ENCODE measurements around the gene FGF5. TPM values are rescaled to one million over a fixed set of nuclear protein-coding genes. Genes with fewer than 3 reads are reported as not detected.

FGF5 gene
- total and polyA plus RNA-seq, 2 experiments from 2014 or later, result 15.5 to 59.9 TPM

GRCh38 chr4:80231180-80231579 is 35.3 kb upstream of the FGF5 start:
- H3K79me2 ChIP-seq (ENCODE audit: insufficient read depth), result no peaks in the 10 kb centered on the region
- no peak overlapping the region for H3K9ac ChIP-seq
- no peaks in the 10 kb centered on the region for H4K20me1 ChIP-seq (ENCODE audit: insufficient read depth)
- no peaks in the 10 kb centered on the region for H3K9me3 ChIP-seq (ENCODE audit: low read depth)
- H3K4me1 ChIP-seq (ENCODE audit: insufficient read depth), result peaks cover 28% of the 10 kb centered on the region
- TF ChIP-seq EZH2 (IDR thresholded peaks at IDR 0.05; ENCODE audit: insufficient read depth, poor library complexity, severe bottlenecking), result no peak
- TF ChIP-seq EZH2phosphoT487 (IDR thresholded peaks at IDR 0.05; ENCODE audit: insufficient read depth, low read depth), result no peak
- no peaks in the 10 kb centered on the region for H3K36me3 ChIP-seq (ENCODE audit: low read depth)
- H3F3A ChIP-seq (ENCODE audit: insufficient read depth), result peaks cover 14% of the 10 kb centered on the region
- 95 to 96% methylated on average over 5 of the region's 5 CpGs for WGBS, 2 experiments (ENCODE audit: low coverage in 1 of 2, low lambda C conversion rate in 2 of 2, missing lambda C conversion rate in 2 of 2)
- no peak for DNase-seq
- no peaks in the 10 kb centered on the region for H3K9me2 ChIP-seq (ENCODE audit: insufficient read depth)
- no peak overlapping the region for H3K27ac ChIP-seq
- no peaks in the 10 kb centered on the region for H3K27me3 ChIP-seq (replicated peaks; ENCODE audit: insufficient read depth)
- H2AFZ ChIP-seq, result 0 out of 2 replicates have a peak overlapping the region, but pooled peaks have one; percentile 7
- H3K4me2 ChIP-seq (ENCODE audit: unreplicated experiment), result no peak overlapping the region
- H3K4me3 ChIP-seq, result no peak overlapping the region
- in situ Hi-C loops (cut with MboI), result no loop called here

DNA sequence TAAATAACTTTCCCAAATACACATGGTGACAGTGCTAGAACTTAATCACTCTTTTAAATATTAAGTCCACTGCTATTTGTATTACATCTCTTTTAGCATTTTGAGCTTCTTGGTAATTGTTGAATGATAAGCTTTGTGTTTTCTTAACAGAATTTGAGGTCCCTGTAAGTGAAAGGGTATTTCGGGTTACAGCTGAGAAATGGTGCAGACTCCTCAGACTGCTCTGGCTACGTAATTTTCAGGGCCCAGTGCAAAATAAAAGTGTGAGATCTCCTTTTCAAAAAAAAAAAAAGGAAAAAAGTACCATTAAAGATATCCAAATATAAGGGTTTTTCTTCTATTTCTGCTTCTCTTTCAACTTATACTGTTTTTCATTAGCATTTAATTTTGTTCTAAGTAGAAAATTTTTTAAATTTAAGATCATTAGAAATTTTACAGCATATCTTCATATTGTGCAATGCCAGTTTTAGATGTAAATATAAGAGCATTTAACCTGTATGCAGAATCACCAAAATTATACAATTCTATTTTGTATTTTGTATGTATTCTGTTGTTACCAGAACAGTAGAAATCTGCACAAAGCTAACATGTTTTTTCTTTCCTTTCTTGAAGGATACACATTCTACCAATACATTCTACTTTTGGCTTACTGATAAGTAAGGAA is 33.6 kb upstream of the FGF5 start:
- H3K9me2 ChIP-seq (ENCODE audit: insufficient read depth), result no peaks in the 10 kb centered on the region
- no peak overlapping the region for H3K4me3 ChIP-seq
- H3K27ac ChIP-seq, result no peak overlapping the region
- H4K20me1 ChIP-seq (ENCODE audit: insufficient read depth), result no peaks in the 10 kb centered on the region
- no peak for DNase-seq
- no peaks in the 10 kb centered on the region for H3K27me3 ChIP-seq (replicated peaks; ENCODE audit: insufficient read depth)
- 98 to 99% methylated on average over 2 of the region's 2 CpGs for WGBS, 2 experiments (ENCODE audit: low coverage in 1 of 2, low lambda C conversion rate in 2 of 2, missing lambda C conversion rate in 2 of 2)
- no peaks in the 10 kb centered on the region for H3K79me2 ChIP-seq (ENCODE audit: insufficient read depth)
- H3F3A ChIP-seq (ENCODE audit: insufficient read depth), result peaks cover 29% of the 10 kb centered on the region
- H3K4me2 ChIP-seq (ENCODE audit: unreplicated experiment), result no peak overlapping the region
- H3K4me1 ChIP-seq (ENCODE audit: insufficient read depth), result peaks cover 40% of the 10 kb centered on the region
- in situ Hi-C loops (cut with MboI), result no loop called here
- no peak for TF ChIP-seq EZH2phosphoT487 (IDR thresholded peaks at IDR 0.05; ENCODE audit: insufficient read depth, low read depth)
- no peak for TF ChIP-seq EZH2 (IDR thresholded peaks at IDR 0.05; ENCODE audit: insufficient read depth, poor library complexity, severe bottlenecking)
- no peaks in the 10 kb centered on the region for H3K36me3 ChIP-seq (ENCODE audit: low read depth)
- H3K9me3 ChIP-seq (ENCODE audit: low read depth), result no peaks in the 10 kb centered on the region
- no peak overlapping the region for H3K9ac ChIP-seq
- H2AFZ ChIP-seq, result peak overlapping the region; percentile 33; the same call in 1 of the 2 replicates

DNA sequence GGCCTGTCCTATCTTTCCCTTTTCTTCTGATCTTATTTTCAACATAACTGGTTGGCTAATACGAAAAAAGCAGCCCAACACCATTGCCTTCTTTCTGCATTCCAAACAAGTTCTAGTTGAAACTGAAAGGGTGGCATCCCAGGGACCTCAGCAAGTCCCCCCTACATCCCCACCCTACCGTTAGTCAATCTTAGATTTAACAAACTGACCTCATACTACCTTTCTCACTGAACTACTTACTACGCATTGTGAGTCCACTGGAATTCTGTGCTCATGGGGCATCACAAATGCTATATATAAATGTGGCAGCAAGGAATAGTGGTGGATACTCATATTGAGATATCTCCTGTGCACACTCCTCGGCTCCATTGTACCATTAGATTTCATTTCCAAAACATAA is 33.1 kb upstream of the FGF5 start:
- Histone ChIP-seq H4K20me1 (ENCODE audit: insufficient read depth) (no peaks in the 10 kb centered on the region), H2AFZ (peak overlapping the region; percentile 33; the same call in 1 of the 2 replicates), H3K27ac (no peak overlapping the region), H3K9ac (no peak overlapping the region), H3K9me3 (ENCODE audit: low read depth) (no peaks in the 10 kb centered on the region), H3K9me2 (ENCODE audit: insufficient read depth) (no peaks in the 10 kb centered on the region), H3K4me2 (ENCODE audit: unreplicated experiment) (no peak overlapping the region), H3K4me3 (no peak overlapping the region), H3K4me1 (ENCODE audit: insufficient read depth) (peaks cover 43% of the 10 kb centered on the region), H3F3A (ENCODE audit: insufficient read depth) (peaks cover 33% of the 10 kb centered on the region), H3K36me3 (ENCODE audit: low read depth) (no peaks in the 10 kb centered on the region), H3K27me3 (replicated peaks; ENCODE audit: insufficient read depth) (no peaks in the 10 kb centered on the region), H3K79me2 (ENCODE audit: insufficient read depth) (no peaks in the 10 kb centered on the region)
- TF ChIP-seq EZH2 (IDR thresholded peaks at IDR 0.05; ENCODE audit: insufficient read depth, poor library complexity, severe bottlenecking), result no peak
- TF ChIP-seq EZH2phosphoT487 (IDR thresholded peaks at IDR 0.05; ENCODE audit: insufficient read depth, low read depth), result no peak
- DNase-seq, result no peak
- in situ Hi-C loops (cut with MboI), result no loop called here
- WGBS, 2 experiments (ENCODE audit: low coverage in 1 of 2, low lambda C conversion rate in 2 of 2, missing lambda C conversion rate in 2 of 2), result 95 to 96% methylated on average over 4 of the region's 4 CpGs

- peaks cover 64% of the 10 kb centered on the region for H3K4me1 ChIP-seq (ENCODE audit: insufficient read depth)
- in situ Hi-C loops (cut with MboI), result no loop called here
- TF ChIP-seq EZH2 (IDR thresholded peaks at IDR 0.05; ENCODE audit: insufficient read depth, poor library complexity, severe bottlenecking) (no peak), EZH2phosphoT487 (IDR thresholded peaks at IDR 0.05; ENCODE audit: insufficient read depth, low read depth) (no peak)
- H3K9ac ChIP-seq, result no peak overlapping the region
- peak overlapping the region; percentile 46 for H3K27ac ChIP-seq
- no peaks in the 10 kb centered on the region for H4K20me1 ChIP-seq (ENCODE audit: insufficient read depth)
- no peak overlapping the region for H3K4me3 ChIP-seq
- peak; percentile 63 for DNase-seq
- peak overlapping the region; percentile 48 for H3K4me2 ChIP-seq (ENCODE audit: unreplicated experiment)
- H3K9me3 ChIP-seq (ENCODE audit: low read depth), result no peaks in the 10 kb centered on the region
- 72 to 77% methylated on average over 1 of the region's 1 CpG for WGBS, 2 experiments (ENCODE audit: low coverage in 1 of 2, low lambda C conversion rate in 2 of 2, missing lambda C conversion rate in 2 of 2)
- no peaks in the 10 kb centered on the region for H3K36me3 ChIP-seq (ENCODE audit: low read depth)
- H2AFZ ChIP-seq, result no peak overlapping the region
- H3F3A ChIP-seq (ENCODE audit: insufficient read depth), result peaks cover 53% of the 10 kb centered on the region
- H3K9me2 ChIP-seq (ENCODE audit: insufficient read depth), result no peaks in the 10 kb centered on the region
- H3K79me2 ChIP-seq (ENCODE audit: insufficient read depth), result no peaks in the 10 kb centered on the region
- no peaks in the 10 kb centered on the region for H3K27me3 ChIP-seq (replicated peaks; ENCODE audit: insufficient read depth)
Observed at GRCh38 chr4:80235451-80235850, 31.0 kb upstream of the FGF5 start.
